ENCODE measurements around the gene ZBTB20.
A peak's percentile ranks its signal among the peaks of the same experiment; 100 is the strongest.

The ZBTB20 gene

GRCh38 chr3:115169808-115170207 lies 22.7 kb upstream of the ZBTB20 start:
- H3K27me3 ChIP-seq (ENCODE audit: insufficient read depth, low read length, poor library complexity): no peaks in the 10 kb centered on the region
- ATAC-seq (ENCODE audit: insufficient read depth, low read depth) (no peak), DNase-seq (no peak)
- no peak overlapping the region for H3K9ac ChIP-seq (ENCODE audit: low read depth, low read length)
- H4K20me1 ChIP-seq (ENCODE audit: insufficient read depth, low read length): no peaks in the 10 kb centered on the region
- H2AFZ ChIP-seq (ENCODE audit: low read depth, low read length): no peak overlapping the region
- H3K4me3 ChIP-seq (ENCODE audit: low read depth in 1 of 2, low read length in 2 of 2): no peak overlapping the region
- no peak overlapping the region for H3K27ac ChIP-seq (ENCODE audit: low read length)
- H3K4me2 ChIP-seq (ENCODE audit: insufficient read depth, low read length): no peak overlapping the region
- H3K79me2 ChIP-seq (ENCODE audit: insufficient read depth, low read length): no peaks in the 10 kb centered on the region
- peaks cover 12% of the 10 kb centered on the region for H3K4me1 ChIP-seq (ENCODE audit: insufficient read depth, low read length)
- TF ChIP-seq EZH2 (IDR thresholded peaks at IDR 0.05; ENCODE audit: borderline replicate concordance, low read depth, low read length, severe bottlenecking) (no peak), CTCF (IDR thresholded peaks at IDR 0.05; ENCODE audit: borderline replicate concordance, extremely low read depth, low read length, poor library complexity, severe bottlenecking) (peak; percentile 34)
- H3K36me3 ChIP-seq (ENCODE audit: insufficient read depth, low read length): no peaks in the 10 kb centered on the region
- H3K9me3 ChIP-seq (ENCODE audit: insufficient read depth, low read length, severe bottlenecking): no peaks in the 10 kb centered on the region

- peak; percentile 53 for ATAC-seq (ENCODE audit: insufficient read depth, low read depth)
- H3K4me3 ChIP-seq (ENCODE audit: low read depth in 1 of 2, low read length in 2 of 2): no peak overlapping the region
- no peaks in the 10 kb centered on the region for H3K9me3 ChIP-seq (ENCODE audit: insufficient read depth, low read length, severe bottlenecking)
- no peak for TF ChIP-seq CTCF (IDR thresholded peaks at IDR 0.05; ENCODE audit: borderline replicate concordance, extremely low read depth, low read length, poor library complexity, severe bottlenecking)
- no peak for TF ChIP-seq EZH2 (IDR thresholded peaks at IDR 0.05; ENCODE audit: borderline replicate concordance, low read depth, low read length, severe bottlenecking)
- no peak overlapping the region for H3K9ac ChIP-seq (ENCODE audit: low read depth, low read length)
- H3K4me2 ChIP-seq (ENCODE audit: insufficient read depth, low read length): no peak overlapping the region
- H3K27ac ChIP-seq (ENCODE audit: low read length): 0 out of 2 replicates have a peak overlapping the region, but pooled peaks have one; percentile 16
- H2AFZ ChIP-seq (ENCODE audit: low read depth, low read length): peak overlapping the region; percentile 33; the same call in 1 of the 2 replicates
- no peaks in the 10 kb centered on the region for H3K79me2 ChIP-seq (ENCODE audit: insufficient read depth, low read length)
- H4K20me1 ChIP-seq (ENCODE audit: insufficient read depth, low read length): no peaks in the 10 kb centered on the region
- peaks cover 25% of the 10 kb centered on the region for H3K4me1 ChIP-seq (ENCODE audit: insufficient read depth, low read length)
- no peaks in the 10 kb centered on the region for H3K27me3 ChIP-seq (ENCODE audit: insufficient read depth, low read length, poor library complexity)
- no peak for DNase-seq
- no peaks in the 10 kb centered on the region for H3K36me3 ChIP-seq (ENCODE audit: insufficient read depth, low read length)
These were observed 18.6 kb upstream of the ZBTB20 start for GRCh38 chr3:115165701-115166100.

GRCh38 chr3:115165266-115165665 lies 18.2 kb upstream of the ZBTB20 start:
- DNase-seq (no peak), ATAC-seq (ENCODE audit: insufficient read depth, low read depth) (peak; percentile 67)
- Histone ChIP-seq H3K4me1 (ENCODE audit: insufficient read depth, low read length) (peaks cover 25% of the 10 kb centered on the region), H2AFZ (ENCODE audit: low read depth, low read length) (peak overlapping the region; percentile 33; the same call in 1 of the 2 replicates), H3K36me3 (ENCODE audit: insufficient read depth, low read length) (no peaks in the 10 kb centered on the region), H4K20me1 (ENCODE audit: insufficient read depth, low read length) (no peaks in the 10 kb centered on the region), H3K9me3 (ENCODE audit: insufficient read depth, low read length, severe bottlenecking) (no peaks in the 10 kb centered on the region), H3K79me2 (ENCODE audit: insufficient read depth, low read length) (no peaks in the 10 kb centered on the region), H3K27ac (ENCODE audit: low read length) (peak overlapping the region; percentile 16; the same call in 1 of the 2 replicates), H3K27me3 (ENCODE audit: insufficient read depth, low read length, poor library complexity) (no peaks in the 10 kb centered on the region), H3K9ac (ENCODE audit: low read depth, low read length) (no peak overlapping the region), H3K4me2 (ENCODE audit: insufficient read depth, low read length) (no peak overlapping the region), H3K4me3 (ENCODE audit: low read depth in 1 of 2, low read length in 2 of 2) (no peak overlapping the region)
- TF ChIP-seq CTCF (IDR thresholded peaks at IDR 0.05; ENCODE audit: borderline replicate concordance, extremely low read depth, low read length, poor library complexity, severe bottlenecking) (no peak), EZH2 (IDR thresholded peaks at IDR 0.05; ENCODE audit: borderline replicate concordance, low read depth, low read length, severe bottlenecking) (no peak)

All from DND-41 (cell line).